ENCODE measurements around the gene ATP2B2.

DNA sequence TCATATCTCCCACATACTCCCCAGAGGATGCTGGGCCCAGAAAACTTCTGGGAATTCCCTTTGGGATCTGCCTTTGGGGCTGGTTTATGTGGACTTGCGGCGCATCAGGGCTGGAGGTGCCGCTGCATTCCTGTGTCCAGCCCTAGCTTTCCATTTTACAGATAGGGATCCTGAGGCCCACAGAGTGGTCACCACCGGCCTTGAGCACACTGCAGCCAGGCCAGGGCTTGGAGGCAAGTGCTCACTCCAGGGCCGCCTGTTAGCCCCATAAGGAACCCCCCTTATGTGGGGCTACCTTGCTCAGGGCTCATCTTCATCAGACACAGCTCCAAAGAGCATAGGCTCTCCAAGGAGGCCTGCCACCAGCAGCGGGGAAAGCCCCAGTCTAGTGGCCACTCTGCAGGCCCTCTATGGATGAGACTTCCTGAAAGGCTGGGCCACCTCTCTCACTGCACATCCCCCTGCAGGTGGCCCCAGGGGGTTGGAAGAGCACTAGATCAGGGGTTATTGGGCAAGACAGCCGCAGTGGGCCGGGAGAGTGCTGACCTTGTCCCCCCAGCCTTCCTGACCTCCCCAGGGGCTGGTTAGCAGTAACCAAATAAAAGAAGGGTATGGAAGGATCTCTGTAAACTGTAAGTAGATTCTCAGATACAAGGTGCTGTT, 9.2 kb upstream of the ATP2B2 start:
- TF ChIP-seq ZFP30 (CRISPR knock-in tag; IDR thresholded peaks at IDR 0.05): no peak
- no peak for TF ChIP-seq ARNTL (CRISPR knock-in tag; IDR thresholded peaks at IDR 0.05; ENCODE audit: borderline replicate concordance, low read depth)
- TF ChIP-seq GLIS3 (CRISPR knock-in tag; IDR thresholded peaks at IDR 0.05): no peak
- TF ChIP-seq, protein P1, sequence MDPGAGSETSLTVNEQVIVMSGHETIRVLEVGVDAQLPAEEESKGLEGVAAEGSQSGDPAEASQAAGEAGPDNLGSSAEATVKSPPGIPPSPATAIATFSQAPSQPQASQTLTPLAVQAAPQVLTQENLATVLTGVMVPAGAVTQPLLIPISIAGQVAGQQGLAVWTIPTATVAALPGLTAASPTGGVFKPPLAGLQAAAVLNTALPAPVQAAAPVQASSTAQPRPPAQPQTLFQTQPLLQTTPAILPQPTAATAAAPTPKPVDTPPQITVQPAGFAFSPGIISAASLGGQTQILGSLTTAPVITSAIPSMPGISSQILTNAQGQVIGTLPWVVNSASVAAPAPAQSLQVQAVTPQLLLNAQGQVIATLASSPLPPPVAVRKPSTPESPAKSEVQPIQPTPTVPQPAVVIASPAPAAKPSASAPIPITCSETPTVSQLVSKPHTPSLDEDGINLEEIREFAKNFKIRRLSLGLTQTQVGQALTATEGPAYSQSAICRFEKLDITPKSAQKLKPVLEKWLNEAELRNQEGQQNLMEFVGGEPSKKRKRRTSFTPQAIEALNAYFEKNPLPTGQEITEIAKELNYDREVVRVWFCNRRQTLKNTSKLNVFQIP (CRISPR knock-in tag; IDR thresholded peaks at IDR 0.05; ENCODE audit: borderline replicate concordance, low read depth): no peak

All from SK-N-SH treated with all-trans-retinoic acid at 6 μM for 48 hours (cell line).